Right cardiac atrium (tissue), 5 donors: ENCODE results near the gene EEF1AKMT2. TPM values are rescaled to one million over a fixed set of nuclear protein-coding genes. Genes with fewer than 3 reads are reported as not detected.

Experiments used
- ATAC-seq, 2 donors: fragments of 200-7000 bp; cut with Tn5 transposase; one replicate each; pipeline versions ENCODE4 v1.8.0 to v1.9.1; 2020; ENCODE audit warnings: moderate library complexity in 2 of 2, mild to moderate bottlenecking in 1 of 2
- DNase-seq, 3 donors: peaks; one replicate each; pipeline ENCODE4 v3.0.0-alpha.2; 2020
- H3K27ac ChIP-seq: one replicate; pipeline ENCODE4 v1.5.1; 2013; ENCODE audit warnings: mild to moderate bottlenecking, low read length, control low read depth, moderate library complexity
- H3K27me3 ChIP-seq: one replicate; pipeline ENCODE4 v1.6.1; 2013; ENCODE audit not compliant: control insufficient read depth, insufficient read depth
- H3K4me1 ChIP-seq: one replicate; pipeline ENCODE4 v1.6.1; 2013; ENCODE audit warnings: low read length; ENCODE audit not compliant: control insufficient read depth, insufficient read depth
- H3K4me3 ChIP-seq: one replicate; pipeline ENCODE4 v1.5.1; 2013; ENCODE audit warnings: low read length, control low read depth
- H3K9me3 ChIP-seq: one replicate; pipeline ENCODE4 v1.6.1; 2013; ENCODE audit warnings: low read length; ENCODE audit not compliant: control insufficient read depth
- WGBS: extraction: QIAGEN DNeasy Blood & Tissue Kit; methylation state at CpG from one replicate; pipeline ENCODE4 v1.1.7; 2013; 5-methylcytosine and 5-hydroxymethylcytosine counted together
- intact Hi-C, 4 donors: fragments of 100-400 bp; cut with DNase I; formaldehyde crosslinking; loops; one replicate each; pipeline versions ENCODE4 v1.11.0 to v1.14.0; 2022 to 2023
- polyA plus RNA-seq: library from polyadenylated mRNA; stranded (reverse); fragments of 200-250 nt; gene quantifications from one replicate; pipeline ENCODE4 v1.2.3, GENCODE V29; 2013
- total RNA-seq, 4 donors: library from RNA; stranded (reverse); fragmentation: NEBNext Ultra II Directional; extraction: Animal tissue kit (Norgen Biotek cat#: 25700); gene quantifications; one replicate each; pipeline ENCODE4 v1.2.1, GENCODE V29; 2021
- donor health status: healthy with polysubstance abuse.
- donor health status: DM: no; HTN: yes; CAD: no.
- donor health status: DM: no; HTN: no; CAD: no.
- donor health status: DM: no; HTN: yes; CAD: no; lungs with severe emphysema.
- donor health status: DM: yes; HTN: yes; CAD: no.

Gene EEF1AKMT2
- total and polyA plus RNA-seq, 5 donors, result 8.9 to 14.5 (median 11.5) TPM

DNA sequence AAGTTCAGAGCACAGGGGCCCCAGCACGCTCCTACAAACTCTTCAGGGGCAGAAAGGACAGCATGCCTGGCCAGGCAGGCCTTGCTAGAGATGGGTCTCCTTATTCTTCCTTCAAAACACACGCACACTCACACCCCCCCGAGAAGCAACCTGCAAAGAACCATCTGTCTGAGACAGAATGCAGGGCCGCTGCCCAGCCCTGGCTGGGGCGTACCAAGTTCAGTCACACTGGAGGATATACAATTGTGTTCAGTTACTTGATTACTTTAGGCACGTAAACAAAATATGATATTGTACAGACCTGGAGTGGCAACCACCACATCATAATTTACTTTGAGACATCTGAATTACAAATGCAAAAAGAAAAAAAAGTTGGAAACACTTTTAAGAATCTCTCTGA is 53.2 kb downstream of the EEF1AKMT2 start:
- no peak for DNase-seq
- 60% methylated on average over 6 of the region's 6 CpGs for WGBS
- H3K27me3 ChIP-seq, result no peaks in the 10 kb centered on the region
- no peak overlapping the region for H3K4me3 ChIP-seq
- ATAC-seq, result no peak
- H3K9me3 ChIP-seq, result no peaks in the 10 kb centered on the region
- intact Hi-C loops, result loop anchor here in 3 of 4 donors (5.0 to 10.0 kb wide), 2 partner anchors 36 to 54 kb away; no protein-coding TSS in a partner anchor
- peaks cover 41% of the 10 kb centered on the region for H3K4me1 ChIP-seq
- no peak overlapping the region for H3K27ac ChIP-seq

DNA sequence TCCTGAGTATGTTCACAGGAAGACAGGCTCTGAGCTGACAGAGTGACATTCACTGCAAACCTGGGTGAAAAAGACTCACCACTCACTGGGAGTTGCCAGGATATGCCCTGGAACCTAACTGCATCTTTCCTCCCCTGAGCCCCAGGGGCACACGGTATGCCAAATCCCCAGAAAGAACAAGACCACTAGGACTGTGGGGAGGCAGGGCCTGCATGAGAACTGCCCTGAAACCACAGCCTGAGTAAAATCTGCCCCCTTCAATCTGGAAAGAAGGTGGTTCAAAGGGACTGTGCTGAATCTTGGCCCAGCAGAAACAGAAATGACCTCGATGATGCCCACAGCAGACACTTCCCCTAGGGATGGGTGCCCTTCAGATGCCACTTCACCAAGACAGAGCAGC is 54.0 kb downstream of the EEF1AKMT2 start:
- Histone ChIP-seq H3K27ac (peak overlapping the region; percentile 57), H3K9me3 (no peaks in the 10 kb centered on the region), H3K4me3 (no peak overlapping the region), H3K27me3 (no peaks in the 10 kb centered on the region), H3K4me1 (peaks cover 47% of the 10 kb centered on the region)
- intact Hi-C loops, result loop anchor here in 3 of 4 donors (5.0 to 10.0 kb wide), 2 partner anchors 35 to 53 kb away; no protein-coding TSS in a partner anchor
- no peak for ATAC-seq
- WGBS, result 52% methylated on average over 2 of the region's 2 CpGs
- DNase-seq, result no peak

DNA sequence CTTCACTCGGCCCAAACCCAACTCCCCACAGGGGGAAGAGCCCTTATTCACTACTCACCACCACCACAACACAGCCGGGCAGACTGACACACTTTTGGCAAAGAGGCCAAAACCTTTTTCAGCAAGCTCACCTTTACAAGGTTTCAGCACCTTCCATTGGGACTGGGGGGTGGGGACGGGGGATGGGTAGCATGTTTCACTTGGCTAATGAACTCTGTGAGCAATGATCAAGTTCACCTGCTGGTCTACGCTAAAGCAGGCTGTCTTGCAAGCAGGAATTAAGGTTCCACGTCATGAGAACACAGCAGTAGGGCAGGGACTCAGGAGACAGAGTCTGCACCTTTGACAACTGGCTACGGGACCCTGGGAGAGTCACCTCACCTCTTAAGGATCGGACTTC is 54.5 kb downstream of the EEF1AKMT2 start:
- H3K27ac ChIP-seq, result peak overlapping the region; percentile 84
- intact Hi-C loops, result loop anchor here in 3 of 4 donors (5.0 to 10.0 kb wide), 2 partner anchors 35 to 52 kb away; no protein-coding TSS in a partner anchor
- no peak for ATAC-seq
- H3K4me1 ChIP-seq, result peaks cover 49% of the 10 kb centered on the region
- H3K9me3 ChIP-seq, result no peaks in the 10 kb centered on the region
- H3K4me3 ChIP-seq, result no peak overlapping the region
- WGBS, result 57% methylated on average over 7 of the region's 7 CpGs
- no peak for DNase-seq
- no peaks in the 10 kb centered on the region for H3K27me3 ChIP-seq

DNA sequence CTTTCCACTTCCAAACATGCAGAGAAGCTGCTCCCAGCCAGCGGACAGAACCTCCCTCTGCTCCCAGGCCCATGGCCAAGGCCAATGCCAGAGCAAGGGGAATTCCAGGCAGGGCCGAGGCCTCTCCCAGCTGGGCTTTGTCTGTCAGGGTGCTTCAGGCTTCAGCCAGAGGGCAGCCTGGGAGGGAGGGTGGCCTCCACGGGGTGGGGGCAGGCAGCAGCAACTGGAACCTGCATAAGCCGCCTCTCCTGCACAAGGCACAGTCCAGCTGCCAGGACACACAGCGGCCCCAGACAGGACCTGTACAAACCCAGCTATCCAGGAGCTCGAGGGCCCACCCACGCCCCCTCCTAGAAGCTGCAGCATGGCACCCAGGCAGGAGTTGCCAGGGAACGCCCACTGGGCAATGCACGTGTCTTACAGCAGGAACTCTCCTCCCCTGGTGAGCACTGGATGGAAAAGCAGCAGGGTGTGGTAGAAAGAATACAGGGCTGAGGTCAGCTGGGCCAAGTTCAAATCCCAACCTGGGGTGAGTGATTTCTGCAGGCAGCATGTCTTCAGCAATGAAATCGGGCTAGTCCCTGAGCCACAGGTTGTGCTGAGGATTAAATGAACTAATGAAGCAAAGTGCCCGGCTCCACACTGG is 55.1 kb downstream of the EEF1AKMT2 start:
- ATAC-seq, result peak; percentile 72 to 83
- DNase-seq, result peak; percentile 82 to 94 (median 93)
- Histone ChIP-seq H3K9me3 (no peaks in the 10 kb centered on the region), H3K27ac (peak overlapping the region; percentile 84), H3K27me3 (no peaks in the 10 kb centered on the region), H3K4me1 (peaks cover 55% of the 10 kb centered on the region), H3K4me3 (no peak overlapping the region)
- WGBS, result 22% methylated on average over 11 of the region's 11 CpGs
- intact Hi-C loops, result loop anchor here in 3 of 4 donors (5.0 to 10.0 kb wide), 2 partner anchors 34 to 52 kb away; no protein-coding TSS in a partner anchor

DNA sequence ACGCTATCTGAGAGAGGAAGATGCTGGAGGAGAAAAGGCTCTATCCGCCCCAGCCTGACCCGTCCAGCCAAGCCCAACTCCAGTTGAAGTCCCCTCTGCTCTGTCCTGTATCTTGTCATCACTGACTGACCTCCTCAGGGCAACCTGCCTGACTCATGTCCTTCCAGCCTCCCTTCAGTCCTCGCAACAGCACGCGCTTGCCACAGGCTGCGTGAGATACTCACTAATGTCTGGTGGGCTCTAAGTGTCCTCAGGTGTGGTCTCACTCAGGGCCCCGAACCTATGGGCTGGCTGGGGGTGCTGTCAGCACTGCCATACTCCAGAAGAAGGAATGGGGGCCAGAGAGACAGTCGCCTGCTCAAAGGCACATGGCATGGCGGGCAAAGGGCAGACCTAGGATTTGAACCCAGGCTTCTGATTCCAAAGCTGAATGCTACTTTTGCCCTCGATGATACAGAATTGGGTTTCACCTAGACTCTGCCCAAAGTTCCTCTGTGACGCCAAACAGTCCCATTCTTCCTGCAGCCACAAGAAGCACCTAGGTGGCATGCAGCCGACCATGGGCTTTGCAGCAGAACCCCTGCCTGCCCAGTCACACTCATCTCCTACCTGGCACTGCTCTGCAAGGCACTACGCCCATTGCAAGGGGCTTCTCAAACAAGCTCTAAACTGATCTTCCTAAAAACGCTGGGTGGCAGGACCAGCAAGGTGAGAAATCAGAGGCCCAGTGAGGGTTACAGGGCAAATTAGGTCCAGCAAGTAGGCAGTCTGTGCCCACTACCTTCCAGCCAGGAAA is 56.0 kb downstream of the EEF1AKMT2 start:
- 79% methylated on average over 15 of the region's 15 CpGs for WGBS
- intact Hi-C loops, result loop anchor here in 3 of 4 donors (5.0 to 10.0 kb wide), 2 partner anchors 33 to 51 kb away; no protein-coding TSS in a partner anchor
- H3K9me3 ChIP-seq, result no peaks in the 10 kb centered on the region
- no peak for DNase-seq
- peaks cover 57% of the 10 kb centered on the region for H3K4me1 ChIP-seq
- ATAC-seq, result no peak
- no peaks in the 10 kb centered on the region for H3K27me3 ChIP-seq
- H3K27ac ChIP-seq, result peak overlapping the region; percentile 84
- peak overlapping the region; percentile 11 for H3K4me3 ChIP-seq

DNA sequence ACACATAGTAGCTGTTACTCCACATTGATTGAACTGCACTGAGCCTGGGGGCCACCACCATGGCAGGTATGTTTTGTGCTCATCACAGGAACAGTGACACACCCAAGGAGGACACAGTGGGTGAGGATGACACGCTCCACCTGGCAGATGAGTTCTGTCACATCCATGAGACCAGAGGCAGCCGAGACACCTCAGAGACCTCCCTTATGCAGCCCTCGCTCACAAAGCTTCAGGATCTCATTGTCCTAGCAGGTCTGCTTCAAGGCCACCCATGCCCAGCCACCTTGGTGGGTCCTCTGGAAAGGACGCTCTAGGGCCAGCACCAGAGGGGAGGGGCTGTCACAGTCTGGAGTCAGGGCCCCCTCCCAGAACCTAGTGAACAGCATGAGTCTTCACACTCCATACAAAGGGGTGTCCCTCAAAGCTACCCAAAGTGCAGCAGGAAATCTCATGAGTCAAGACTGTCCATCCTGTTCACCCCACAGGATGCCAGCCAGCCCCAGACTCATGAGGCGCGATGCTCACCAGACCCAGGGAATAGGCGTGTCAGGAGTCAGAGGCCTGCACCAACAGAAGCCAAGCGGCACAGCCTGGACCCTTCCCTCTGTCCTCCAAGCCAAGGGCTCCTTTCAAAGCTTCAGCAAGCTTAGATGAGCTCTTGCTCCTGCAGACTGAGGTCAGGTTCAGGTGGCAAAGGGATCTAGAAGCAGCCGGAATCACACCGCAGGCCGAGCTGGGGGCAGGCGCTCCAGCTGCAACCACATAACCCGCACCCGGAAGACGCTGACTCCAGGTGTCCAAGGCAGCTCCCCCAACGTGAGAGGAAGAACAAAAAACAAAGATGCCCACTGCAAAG is 57.1 kb downstream of the EEF1AKMT2 start:
- no peaks in the 10 kb centered on the region for H3K9me3 ChIP-seq
- intact Hi-C loops, result loop anchor here in 3 of 4 donors (5.0 to 10.0 kb wide), 2 partner anchors 32 to 50 kb away; no protein-coding TSS in a partner anchor
- H3K27ac ChIP-seq, result peak overlapping the region; percentile 94
- peaks cover 64% of the 10 kb centered on the region for H3K4me1 ChIP-seq
- no peaks in the 10 kb centered on the region for H3K27me3 ChIP-seq
- ATAC-seq (no peak), DNase-seq (no peak)
- H3K4me3 ChIP-seq, result no peak overlapping the region
- WGBS, result 85% methylated on average over 16 of the region's 16 CpGs

DNA sequence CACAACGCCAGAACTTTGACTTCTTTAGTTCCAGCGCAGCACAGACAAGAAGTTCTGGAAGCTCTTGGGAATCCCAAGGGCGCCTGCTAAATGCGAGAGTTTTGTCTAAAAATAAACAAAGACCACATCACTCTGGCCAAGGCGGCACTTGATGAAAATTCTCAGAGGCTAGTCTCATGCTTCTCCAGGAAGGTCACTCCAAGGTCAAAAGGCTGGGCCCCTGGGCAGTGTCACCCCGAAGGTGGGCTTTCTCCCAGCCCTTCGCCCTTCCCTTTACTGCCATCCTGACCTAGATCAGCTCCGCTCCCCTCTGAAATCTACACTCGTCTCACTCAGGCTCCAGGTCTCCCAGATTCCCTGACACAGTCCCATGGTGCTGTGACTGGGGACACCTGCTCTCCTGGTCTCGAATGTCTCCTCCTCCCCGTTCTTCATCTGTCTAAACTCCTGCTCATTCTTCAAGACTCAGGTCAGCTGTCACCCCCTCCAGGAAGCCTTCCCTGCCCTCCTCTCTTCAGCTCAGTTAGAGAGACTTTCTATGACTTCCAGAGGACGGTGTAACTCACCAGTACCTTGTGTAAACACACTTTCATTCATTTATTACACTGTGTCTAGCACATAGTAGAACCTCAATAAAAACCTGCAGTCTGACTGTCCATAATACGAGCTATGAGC is 58.0 kb downstream of the EEF1AKMT2 start:
- Histone ChIP-seq H3K9me3 (no peaks in the 10 kb centered on the region), H3K27me3 (no peaks in the 10 kb centered on the region), H3K4me3 (no peak overlapping the region), H3K4me1 (peaks cover 67% of the 10 kb centered on the region), H3K27ac (peak overlapping the region; percentile 94)
- peak in 1 of 3 donors; percentile 60 for DNase-seq
- 45% methylated on average over 13 of the region's 13 CpGs for WGBS
- intact Hi-C loops, result loop anchor here in 3 of 4 donors (10.0 kb wide), 1 partner anchor 49 kb away; no protein-coding TSS in a partner anchor
- ATAC-seq, result no peak

DNA sequence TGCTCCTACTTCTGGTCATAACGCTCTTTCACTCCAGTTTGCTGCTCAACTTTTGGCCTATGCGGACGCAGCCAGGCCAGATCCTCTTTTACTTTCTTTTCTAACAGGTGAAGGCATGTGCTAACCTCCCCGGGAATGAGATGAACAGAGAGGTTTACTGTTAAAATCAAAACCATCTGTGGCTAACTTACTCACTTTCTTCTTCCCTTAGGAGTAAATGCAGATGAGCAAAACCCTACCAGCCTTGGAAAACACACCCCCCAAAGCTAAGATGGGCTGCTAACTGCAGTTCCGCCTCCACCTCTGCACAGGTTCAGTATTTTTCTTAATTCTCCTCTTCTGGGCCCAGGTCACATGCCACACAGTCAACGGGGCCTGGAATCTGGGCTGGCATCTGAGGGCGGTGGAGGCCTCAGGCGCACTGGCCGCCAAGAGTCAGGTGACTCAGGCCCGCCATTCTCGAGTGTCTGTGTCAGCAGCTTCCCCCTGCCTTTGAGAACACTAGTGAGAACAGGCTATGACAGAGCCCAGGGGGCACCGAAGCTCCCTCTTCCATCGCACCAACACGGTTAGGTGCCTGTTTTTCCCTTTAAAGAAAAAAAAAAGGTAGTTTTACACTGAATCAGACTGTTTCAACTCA is 58.6 kb downstream of the EEF1AKMT2 start:
- Histone ChIP-seq H3K4me1 (peaks cover 68% of the 10 kb centered on the region), H3K27ac (peak overlapping the region; percentile 94), H3K27me3 (no peaks in the 10 kb centered on the region), H3K4me3 (no peak overlapping the region), H3K9me3 (no peaks in the 10 kb centered on the region)
- DNase-seq, result peak; percentile 66 to 83 (median 80)
- peak; percentile 41 to 49 for ATAC-seq
- intact Hi-C loops, result loop anchor here in 3 of 4 donors (10.0 kb wide), 1 partner anchor 48 kb away; no protein-coding TSS in a partner anchor
- WGBS, result 43% methylated on average over 14 of the region's 14 CpGs

DNA sequence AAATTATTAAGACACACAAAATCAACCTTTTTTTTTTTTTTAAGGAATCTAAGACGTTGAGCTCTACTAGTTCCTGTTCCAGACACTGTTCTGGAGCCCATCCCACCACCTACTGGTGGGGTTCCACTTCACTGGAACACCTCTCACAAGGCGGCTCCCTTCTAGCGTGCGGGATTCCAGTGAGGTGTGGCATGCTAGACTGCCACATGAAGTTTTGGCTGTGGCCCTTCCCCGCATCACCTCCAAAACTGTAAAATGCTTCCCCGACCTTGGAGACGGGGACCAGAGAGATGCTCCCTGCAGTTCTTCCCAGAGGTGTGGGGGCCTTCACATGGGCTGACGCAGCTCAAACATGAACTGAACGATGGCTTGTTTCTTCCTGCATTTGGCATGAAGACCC is 60.1 kb downstream of the EEF1AKMT2 start:
- Histone ChIP-seq H3K9me3 (no peaks in the 10 kb centered on the region), H3K4me1 (peaks cover 61% of the 10 kb centered on the region), H3K27me3 (no peaks in the 10 kb centered on the region), H3K4me3 (no peak overlapping the region), H3K27ac (peak overlapping the region; percentile 53)
- WGBS, result 76% methylated on average over 9 of the region's 9 CpGs
- DNase-seq (no peak), ATAC-seq (no peak)
- intact Hi-C loops, result loop anchor here in 3 of 4 donors (10.0 kb wide), 1 partner anchor 47 kb away; no protein-coding TSS in a partner anchor
